T-helper 22 cell (primary cell): ENCODE measurements around the gene NACC2.

Experiments
- DNase-seq: peaks from one replicate; pipeline ENCODE4 v3.0.0-alpha.2; 2020; ENCODE audit warnings: low read depth

The NACC2 gene

GRCh38 chr9:135993765-135994500 lies 101.2 kb downstream of the NACC2 start:
- no peak for DNase-seq

GRCh38 chr9:135993409-135993742 lies 101.7 kb downstream of the NACC2 start:
- no peak for DNase-seq

GRCh38 chr9:135992486-135993408 lies 102.3 kb downstream of the NACC2 start:
- DNase-seq, result no peak

- no peak for DNase-seq
Observed at GRCh38 chr9:135991771-135992170, 103.3 kb downstream of the NACC2 start.

GRCh38 chr9:135990468-135991429 lies 104.3 kb downstream of the NACC2 start:
- peak; percentile 45 for DNase-seq

- DNase-seq, result no peak
Observed at GRCh38 chr9:135989722-135990467, 105.2 kb downstream of the NACC2 start.

- DNase-seq, result no peak
Observed at GRCh38 chr9:135989157-135989556, 105.9 kb downstream of the NACC2 start.

GRCh38 chr9:135988493-135988892 lies 106.6 kb downstream of the NACC2 start:
- no peak for DNase-seq

GRCh38 chr9:135987838-135988404 lies 107.2 kb downstream of the NACC2 start:
- DNase-seq, result no peak

GRCh38 chr9:135986605-135987004 lies 108.5 kb downstream of the NACC2 start:
- no peak for DNase-seq

GRCh38 chr9:135985889-135986288 lies 109.2 kb downstream of the NACC2 start:
- DNase-seq, result no peak

- DNase-seq, result no peak
Observed at GRCh38 chr9:135985459-135985774, 109.7 kb downstream of the NACC2 start.

- DNase-seq, result no peak
Observed at GRCh38 chr9:135984072-135984710, 110.9 kb downstream of the NACC2 start.

- DNase-seq, result no peak
Observed at GRCh38 chr9:135983208-135984071, 111.6 kb downstream of the NACC2 start.

- DNase-seq, result no peak
Observed at GRCh38 chr9:135982499-135983207, 112.4 kb downstream of the NACC2 start.

GRCh38 chr9:135980926-135981630 lies 114.0 kb downstream of the NACC2 start:
- DNase-seq, result no peak

GRCh38 chr9:135979547-135980166 lies 115.4 kb downstream of the NACC2 start:
- DNase-seq, result no peak
